Left ventricle myocardium inferior (tissue), 1 donor: ENCODE measurements around the gene ST3GAL2. TPM values are rescaled to one million over a fixed set of nuclear protein-coding genes. Genes with fewer than 3 reads are reported as not detected.

Experiments
- DNase-seq: peaks from one replicate; pipeline ENCODE4 v3.0.0-alpha.2; 2020
- H3K27ac ChIP-seq: fragments of 200-600 bp; replicated peaks from 2 replicates; pipeline ENCODE4 v1.8.0; 2021
- H3K27me3 ChIP-seq: fragments of 200-600 bp; 2 replicates; pipeline ENCODE4 v1.8.0; 2021; ENCODE audit warnings: low read depth
- H3K36me3 ChIP-seq: fragments of 200-600 bp; 2 replicates; pipeline ENCODE4 v1.8.0; 2021
- H3K4me1 ChIP-seq: fragments of 200-600 bp; 2 replicates; pipeline ENCODE4 v1.8.0; 2021
- H3K4me3 ChIP-seq: fragments of 200-600 bp; 2 replicates; pipeline ENCODE4 v1.8.0; 2021; ENCODE audit warnings: mild to moderate bottlenecking, moderate library complexity
- H3K9me3 ChIP-seq: fragments of 200-600 bp; replicated peaks from 2 replicates; pipeline ENCODE4 v1.8.0; 2021
- intact Hi-C: fragments of 100-400 bp; cut with micrococcal nuclease; formaldehyde crosslinking; loops from one replicate; pipeline ENCODE4 v1.11.0; 2022
- total RNA-seq: library from RNA; stranded (reverse); fragmentation: NEBNext Ultra II Directional; extraction: Animal tissue kit (Norgen Biotek cat#: 25700); gene quantifications from one replicate; pipeline ENCODE4 v1.2.1, GENCODE V29; 2021
- TF ChIP-seq, protein P1 (sequence below): fragments of 200-600 bp; IDR thresholded peaks from 2 replicates; pipeline ENCODE4 v1.8.0; 2021; ENCODE audit warnings: antibody characterized with exemption, mild to moderate bottlenecking, borderline replicate concordance
- donor health status: DM: no; HTN: yes; CAD: no; lungs with severe emphysema.

The ST3GAL2 gene
- total RNA-seq, 1 donor from 2014 or later = 22.3 TPM

DNA sequence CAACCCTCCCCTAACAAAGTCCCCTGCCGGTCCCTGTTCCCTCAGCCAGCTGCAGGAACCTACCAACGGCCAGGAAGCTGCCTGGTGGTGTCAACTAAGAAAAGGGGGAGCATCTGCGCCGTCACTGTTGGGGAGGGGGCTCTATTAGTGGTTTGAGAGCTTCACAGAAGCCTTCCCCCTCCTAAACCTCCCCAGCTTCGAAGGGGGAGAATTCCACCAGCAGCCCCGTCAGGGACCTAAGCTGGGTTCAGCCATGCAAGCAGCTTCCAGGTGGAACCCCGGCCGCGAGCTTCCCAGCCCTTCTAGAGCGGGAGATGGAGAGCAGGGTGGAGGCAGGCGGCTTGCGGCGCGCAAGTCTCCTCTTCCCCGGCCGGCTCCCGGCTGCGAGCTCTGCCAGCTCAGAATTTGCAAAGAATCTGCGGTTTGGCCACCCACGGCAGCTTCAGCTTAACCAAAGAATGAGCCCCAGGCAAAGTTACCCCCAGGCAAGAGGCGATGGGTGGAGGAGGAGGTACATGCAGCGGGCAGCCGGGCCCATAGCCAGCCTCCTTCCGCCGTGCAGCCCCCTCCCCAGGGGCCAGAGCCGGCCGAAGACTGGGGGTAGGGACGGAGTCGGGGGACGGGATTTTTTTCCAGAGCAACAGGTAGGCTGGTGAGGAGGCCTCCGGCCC, 58.5 kb downstream of the ST3GAL2 start:
- DNase-seq = peak; percentile 32
- H3K9me3 ChIP-seq = no peaks in the 10 kb centered on the region
- H3K4me1 ChIP-seq = peaks cover 27% of the 10 kb centered on the region
- peaks cover 14% of the 10 kb centered on the region for H3K36me3 ChIP-seq
- peak overlapping the region; percentile 78 for H3K4me3 ChIP-seq
- TF ChIP-seq, protein P1, sequence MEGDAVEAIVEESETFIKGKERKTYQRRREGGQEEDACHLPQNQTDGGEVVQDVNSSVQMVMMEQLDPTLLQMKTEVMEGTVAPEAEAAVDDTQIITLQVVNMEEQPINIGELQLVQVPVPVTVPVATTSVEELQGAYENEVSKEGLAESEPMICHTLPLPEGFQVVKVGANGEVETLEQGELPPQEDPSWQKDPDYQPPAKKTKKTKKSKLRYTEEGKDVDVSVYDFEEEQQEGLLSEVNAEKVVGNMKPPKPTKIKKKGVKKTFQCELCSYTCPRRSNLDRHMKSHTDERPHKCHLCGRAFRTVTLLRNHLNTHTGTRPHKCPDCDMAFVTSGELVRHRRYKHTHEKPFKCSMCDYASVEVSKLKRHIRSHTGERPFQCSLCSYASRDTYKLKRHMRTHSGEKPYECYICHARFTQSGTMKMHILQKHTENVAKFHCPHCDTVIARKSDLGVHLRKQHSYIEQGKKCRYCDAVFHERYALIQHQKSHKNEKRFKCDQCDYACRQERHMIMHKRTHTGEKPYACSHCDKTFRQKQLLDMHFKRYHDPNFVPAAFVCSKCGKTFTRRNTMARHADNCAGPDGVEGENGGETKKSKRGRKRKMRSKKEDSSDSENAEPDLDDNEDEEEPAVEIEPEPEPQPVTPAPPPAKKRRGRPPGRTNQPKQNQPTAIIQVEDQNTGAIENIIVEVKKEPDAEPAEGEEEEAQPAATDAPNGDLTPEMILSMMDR = no peak
- intact Hi-C loops = loop anchor here (10.0 kb wide), 1 partner anchor 54 kb away; the partner anchor contains the start of gene ST3GAL2
- H3K27ac ChIP-seq = peak overlapping the region; percentile 87
- no peaks in the 10 kb centered on the region for H3K27me3 ChIP-seq

DNA sequence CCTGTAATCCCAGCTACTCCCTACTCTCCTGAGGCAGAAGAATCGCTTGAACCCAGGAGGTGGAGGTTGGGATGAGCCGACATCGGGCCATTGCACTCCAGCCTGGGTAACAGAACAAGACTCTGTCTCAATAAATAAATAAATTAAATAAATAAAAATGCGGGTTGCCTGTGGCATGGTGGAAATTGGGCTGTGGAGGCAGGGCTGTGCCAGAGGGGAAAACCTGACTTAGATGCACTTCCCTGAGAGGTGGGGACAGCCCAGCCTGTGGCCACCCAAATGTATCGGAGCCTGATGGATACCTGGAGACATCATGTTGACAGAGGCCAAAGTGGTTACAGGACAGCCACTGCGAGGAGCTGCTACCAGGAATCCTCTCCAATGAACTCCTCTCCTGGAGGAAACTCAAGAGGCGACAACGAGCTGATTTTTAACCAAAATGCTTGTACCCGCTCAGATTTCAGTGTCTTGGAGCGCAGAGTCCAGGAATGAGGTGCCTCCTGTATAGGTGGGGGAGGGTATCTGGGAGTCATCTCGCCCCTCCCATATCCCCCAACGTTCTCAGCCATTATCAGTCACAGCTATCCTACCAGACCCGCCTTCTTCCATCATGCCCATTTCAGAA, 59.9 kb downstream of the ST3GAL2 start:
- intact Hi-C loops = no loop called here
- TF ChIP-seq, protein P1 = no peak
- Histone ChIP-seq H3K27ac (no peak overlapping the region), H3K4me3 (no peak overlapping the region), H3K36me3 (peaks cover 24% of the 10 kb centered on the region), H3K9me3 (no peaks in the 10 kb centered on the region), H3K27me3 (no peaks in the 10 kb centered on the region), H3K4me1 (peaks cover 27% of the 10 kb centered on the region)
- no peak for DNase-seq

DNA sequence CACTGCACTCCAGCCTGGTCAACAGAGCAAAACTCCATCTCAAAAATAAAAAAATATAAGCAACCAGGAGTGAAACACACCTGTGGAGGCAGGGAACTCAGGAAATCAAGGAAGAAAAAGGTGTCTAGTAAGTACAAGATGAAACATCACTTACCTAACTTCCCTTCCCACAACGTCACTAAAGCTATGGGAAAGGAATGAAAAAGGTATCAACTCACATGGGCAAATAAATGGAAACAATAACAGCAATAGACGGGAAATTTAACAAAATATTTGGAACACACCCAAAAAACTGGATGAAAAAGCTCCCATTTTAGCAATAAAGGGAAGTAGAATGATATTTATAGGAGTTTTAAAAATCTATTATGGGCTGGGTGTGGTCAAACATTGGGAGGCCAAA, 61.1 kb downstream of the ST3GAL2 start:
- H3K36me3 ChIP-seq = peaks cover 33% of the 10 kb centered on the region
- H3K9me3 ChIP-seq = no peaks in the 10 kb centered on the region
- peaks cover 27% of the 10 kb centered on the region for H3K4me1 ChIP-seq
- H3K27me3 ChIP-seq = no peaks in the 10 kb centered on the region
- no peak for DNase-seq
- TF ChIP-seq, protein P1 = no peak
- H3K27ac ChIP-seq = no peak overlapping the region
- intact Hi-C loops = no loop called here
- no peak overlapping the region for H3K4me3 ChIP-seq

DNA sequence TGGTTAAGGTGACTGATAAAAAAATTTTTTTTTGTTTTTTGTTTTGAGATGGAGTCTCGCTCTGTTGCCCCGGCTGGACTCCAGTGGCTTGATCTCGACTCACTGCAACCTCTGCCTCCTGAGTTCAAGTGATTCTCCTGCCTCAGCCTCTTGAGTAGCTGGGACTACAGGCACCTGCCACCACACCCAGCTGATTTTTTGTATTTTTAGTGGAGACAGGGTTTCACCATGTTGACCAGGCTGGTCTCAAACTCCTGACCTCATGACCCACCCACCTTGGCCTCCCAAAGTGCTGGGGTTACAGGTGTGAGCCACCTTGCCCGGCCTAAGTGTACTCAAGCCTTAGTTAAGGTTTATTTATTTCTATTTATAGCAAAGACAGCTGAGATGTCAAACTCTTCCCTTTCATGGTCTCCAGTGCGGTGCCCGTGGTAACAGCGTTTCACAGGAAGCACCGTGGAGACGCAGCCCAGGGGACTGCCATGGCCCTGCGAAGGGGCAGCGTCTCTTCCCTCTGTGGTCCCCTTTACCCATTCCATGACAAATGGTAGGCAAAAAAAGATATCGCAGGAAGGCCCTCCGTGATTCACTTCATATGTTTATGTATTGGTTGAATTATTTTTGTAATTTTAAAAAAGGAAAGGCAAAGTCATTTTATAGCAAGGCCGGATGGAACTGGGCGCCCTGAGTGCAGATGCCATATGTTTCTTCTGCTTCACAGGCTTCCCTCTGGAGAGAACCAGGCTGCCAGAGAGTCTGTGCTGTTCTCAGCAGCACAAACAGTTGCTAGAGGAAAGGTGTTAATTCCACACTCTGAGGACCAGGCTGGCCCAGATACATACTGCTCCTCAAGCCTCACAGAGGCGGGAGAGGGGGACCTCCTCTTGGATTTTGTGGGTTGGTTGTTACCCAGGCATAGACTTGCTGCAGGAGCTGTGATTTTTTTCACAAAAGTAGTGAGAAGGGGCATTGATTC, 63.0 kb downstream of the ST3GAL2 start:
- no peaks in the 10 kb centered on the region for H3K27me3 ChIP-seq

DNA sequence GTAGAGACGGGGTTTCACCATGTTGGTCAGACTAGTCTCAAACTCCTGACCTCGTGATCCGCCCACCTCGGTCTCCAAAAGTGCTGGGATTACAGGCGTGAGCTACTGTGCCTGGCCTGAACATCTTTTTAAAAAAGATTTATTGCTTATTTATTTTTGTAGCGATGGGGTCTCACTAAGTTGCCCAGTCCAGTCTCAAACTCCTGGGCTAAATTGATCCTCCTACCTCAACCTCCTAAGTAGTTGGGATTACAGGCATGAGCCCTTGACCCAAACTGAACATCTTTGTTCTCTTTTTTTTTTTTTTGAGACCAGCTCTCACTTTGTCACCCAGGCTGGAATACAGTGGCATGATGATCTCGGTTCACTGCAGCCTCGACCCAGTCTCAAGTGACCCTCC, 64.7 kb downstream of the ST3GAL2 start:
- Histone ChIP-seq H3K36me3 (peaks cover 62% of the 10 kb centered on the region), H3K4me1 (no peaks in the 10 kb centered on the region), H3K9me3 (no peaks in the 10 kb centered on the region), H3K4me3 (no peak overlapping the region), H3K27me3 (no peaks in the 10 kb centered on the region), H3K27ac (no peak overlapping the region)
- TF ChIP-seq, protein P1 = no peak
- DNase-seq = no peak
- intact Hi-C loops = no loop called here

More for the DNA sequence above, 63.0 kb downstream of the ST3GAL2 start:
- DNase-seq = no peak
- Histone ChIP-seq H3K36me3 (peaks cover 46% of the 10 kb centered on the region), H3K9me3 (no peaks in the 10 kb centered on the region), H3K27ac (no peak overlapping the region), H3K4me1 (peaks cover 17% of the 10 kb centered on the region), H3K4me3 (no peak overlapping the region)
- TF ChIP-seq, protein P1 = no peak
- intact Hi-C loops = no loop called here
